Right atrium auricular region (tissue), 2 donors: Measurements from ENCODE around the gene NRG2. TPM values are rescaled to one million over a fixed set of nuclear protein-coding genes. Genes with fewer than 3 reads are reported as not detected.

ENCODE experiments used
- DNase-seq: peaks from one replicate; pipeline ENCODE4 v3.0.0-alpha.2; 2019; ENCODE audit warnings: low spot score
- H3K27ac ChIP-seq, 2 donors: fragments of 200-600 bp; sonication (generic); 1 replicate in 1 of 2; 2 replicates in 1 of 2; pipeline ENCODE4 v1.5.1; 2016 to 2019
- H3K27me3 ChIP-seq, 2 donors: fragments of 200-600 bp; sonication (generic); one replicate each; pipeline versions ENCODE4 v1.5.1 to v1.6.0; 2017 to 2019
- H3K36me3 ChIP-seq: fragments of 200-600 bp; sonication (generic); one replicate; pipeline ENCODE4 v1.5.1; 2016
- H3K4me1 ChIP-seq, 2 donors: fragments of 200-600 bp; sonication (generic); one replicate each; pipeline versions ENCODE4 v1.5.1 to v1.6.0; 2017 to 2019
- H3K4me3 ChIP-seq, 2 donors: fragments of 200-600 bp; sonication (generic); 1 replicate in 1 of 2; 2 replicates in 1 of 2; pipeline ENCODE4 v1.5.1; 2017 to 2019; ENCODE audit warnings: mild to moderate bottlenecking in 1 of 2, moderate library complexity in 1 of 2
- H3K9me3 ChIP-seq, 2 donors: fragments of 200-600 bp; sonication (generic); one replicate each; pipeline ENCODE4 v1.5.1; 2019
- CTCF ChIP-seq, 2 donors: fragments of 200-600 bp; sonication (generic); IDR thresholded peaks; one replicate each; pipeline ENCODE4 v1.5.1; 2019; ENCODE audit warnings: antibody characterized with exemption in 2 of 2
- total RNA-seq, 2 donors: library from RNA; depleted of rRNA; stranded (reverse); fragments of >200 nt; gene quantifications; one replicate each; pipeline ENCODE4 v1.1.0, GENCODE V29; 2016

NRG2 gene
- total RNA-seq, result 1 to 10 TPM; 1.8 to 1.9 TPM

- Histone ChIP-seq H3K4me1 (peaks cover 0 to 41% of the 10 kb centered on the region in 2 donors), H3K9me3 (no peaks in the 10 kb centered on the region), H3K4me3 (peak within 1 kb of the TSS; percentile 58 to 73), H3K27ac (peak within 1 kb of the TSS; percentile 76 to 77), H3K27me3 (no peaks in the 10 kb centered on the region), H3K36me3 (no peaks in the 10 kb centered on the region)
- peak; percentile 72 for DNase-seq
- TF ChIP-seq CTCF (IDR thresholded peaks at IDR 0.05), result peak; percentile 61 to 65
Observed at GRCh38 chr5:140042643-140043507, at the start of gene NRG2. NRG2 (minus strand) TSS chr5:140043299.

- Histone ChIP-seq H3K27me3 (no peaks in the 10 kb centered on the region), H3K4me3 (no peak overlapping the region), H3K36me3 (no peaks in the 10 kb centered on the region), H3K9me3 (peaks cover 0 to 21% of the 10 kb centered on the region in 2 donors), H3K4me1 (no peaks in the 10 kb centered on the region), H3K27ac (no peak overlapping the region)
- DNase-seq, result no peak
- TF ChIP-seq CTCF (IDR thresholded peaks at IDR 0.05), result no peak
Observed at GRCh38 chr5:140090251-140090650, 47.2 kb upstream of the NRG2 start.

DNA sequence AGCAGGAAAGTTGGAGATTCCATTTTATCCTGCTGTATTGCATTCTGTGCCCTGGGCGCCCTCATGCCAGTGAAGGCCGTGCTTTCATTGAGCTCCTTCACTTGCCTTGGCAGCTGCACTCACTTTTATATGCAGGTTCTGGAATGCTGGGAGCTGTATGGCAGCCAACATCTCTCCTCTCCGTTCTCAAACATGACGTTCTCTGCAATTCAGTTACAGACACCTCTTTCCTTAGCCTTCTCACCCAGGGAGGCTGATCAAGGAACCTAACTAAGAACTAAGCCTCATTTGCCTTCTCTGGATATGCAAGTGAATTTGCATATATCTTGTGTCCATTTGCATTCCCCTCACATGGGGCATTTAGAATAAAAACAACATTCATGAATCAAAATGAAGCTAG, 41.4 kb upstream of the NRG2 start:
- peak overlapping the region in 1 of 2 donors; percentile 55 for H3K27ac ChIP-seq
- no peaks in the 10 kb centered on the region for H3K4me1 ChIP-seq
- TF ChIP-seq CTCF (IDR thresholded peaks at IDR 0.05), result no peak
- H3K9me3 ChIP-seq, result peaks cover 0 to under 1% of the 10 kb centered on the region in 2 donors
- no peaks in the 10 kb centered on the region for H3K36me3 ChIP-seq
- DNase-seq, result no peak
- no peaks in the 10 kb centered on the region for H3K27me3 ChIP-seq
- H3K4me3 ChIP-seq, result no peak overlapping the region

DNA sequence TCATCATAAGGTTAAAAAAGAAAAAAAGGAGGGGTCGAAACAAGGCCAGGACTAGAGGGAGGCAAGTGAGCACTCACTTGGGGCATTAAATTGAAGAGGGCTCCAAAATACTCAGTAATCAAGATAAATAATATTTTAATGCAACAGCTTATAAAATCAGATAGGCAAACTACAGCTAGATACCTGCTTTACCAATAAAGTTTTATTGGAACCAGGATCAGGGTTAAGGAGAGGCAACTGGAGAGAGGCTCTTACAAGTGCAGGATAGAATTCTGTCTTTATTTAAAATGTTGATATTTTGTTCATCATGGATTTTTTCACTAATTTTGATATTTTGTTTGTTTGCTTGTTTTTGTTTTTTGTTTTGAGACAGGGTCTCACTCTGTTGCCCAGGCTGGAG, 40.6 kb upstream of the NRG2 start:
- TF ChIP-seq CTCF (IDR thresholded peaks at IDR 0.05), result no peak
- no peaks in the 10 kb centered on the region for H3K36me3 ChIP-seq
- H3K4me1 ChIP-seq, result no peaks in the 10 kb centered on the region
- DNase-seq, result no peak
- H3K27ac ChIP-seq, result no peak overlapping the region
- H3K4me3 ChIP-seq, result no peak overlapping the region
- H3K27me3 ChIP-seq, result no peaks in the 10 kb centered on the region
- H3K9me3 ChIP-seq, result no peaks in the 10 kb centered on the region

GRCh38 chr5:140083120-140083519, 40.0 kb upstream of the NRG2 start:
- Histone ChIP-seq H3K27me3 (no peaks in the 10 kb centered on the region), H3K27ac (no peak overlapping the region), H3K9me3 (no peaks in the 10 kb centered on the region), H3K4me3 (no peak overlapping the region), H3K4me1 (no peaks in the 10 kb centered on the region), H3K36me3 (no peaks in the 10 kb centered on the region)
- no peak for TF ChIP-seq CTCF (IDR thresholded peaks at IDR 0.05)
- DNase-seq, result no peak
